ENCODE data around the gene FZD4. TPM values are rescaled to one million over a fixed set of nuclear protein-coding genes. Genes with fewer than 3 reads are reported as not detected.

The FZD4 gene
- total and polyA plus RNA-seq, 2 donors (not counting 1 experiment from before 2014, with no cell fraction given): 0.01 to 0.02 TPM

GRCh38 chr11:86990031-86990430 lies 34.8 kb upstream of the FZD4 start:
- Mint-ChIP-seq H3K9me3 (ENCODE audit: insufficient read depth) (no peaks in the 10 kb centered on the region), H3K4me1 (no peaks in the 10 kb centered on the region), H3K4me3 (no peak overlapping the region), H3K27me3 (peaks cover 9% of the 10 kb centered on the region), H3K27ac (no peak overlapping the region)
- Histone ChIP-seq H3K27ac (ENCODE audit: low read length in 2 of 2) (no peak overlapping the region), H4K20me1 (ENCODE audit: control insufficient read depth, insufficient read depth, low read length, poor library complexity, severe bottlenecking) (no peaks in the 10 kb centered on the region), H3K9ac (ENCODE audit: low read length) (no peak overlapping the region), H3K27me3 (replicated peaks in 1 of 4; ENCODE audit: control extremely low read depth in 1 of 4, control insufficient read depth in 3 of 4, insufficient read depth in 4 of 4, low read length in 3 of 4) (no peaks in the 10 kb centered on the region), H3K4me1 (ENCODE audit: control insufficient read depth in 2 of 2, insufficient read depth in 2 of 2, low read length in 2 of 2) (no peaks in the 10 kb centered on the region), H3K36me3 (replicated peaks in 1 of 2; ENCODE audit: control extremely low read depth in 1 of 2, control insufficient read depth in 1 of 2, extremely low read depth in 1 of 2, insufficient read depth in 2 of 2, low read length in 1 of 2) (no peaks in the 10 kb centered on the region), H3K4me3 (ENCODE audit: control extremely low read depth in 1 of 5, extremely low read depth in 1 of 5, insufficient read depth in 1 of 5, low read depth in 2 of 5, low read length in 4 of 5) (no peak overlapping the region), H2AFZ (ENCODE audit: insufficient read depth, low read depth, low read length, poor library complexity, severe bottlenecking) (no peak overlapping the region), H3K4me2 (replicated peaks; ENCODE audit: low read depth, low read length, poor library complexity, severe bottlenecking) (no peak overlapping the region), H3K9me3 (ENCODE audit: control extremely low read depth in 1 of 3, control insufficient read depth in 2 of 3, insufficient read depth in 1 of 3, low read length in 2 of 3) (no peaks in the 10 kb centered on the region), H3K79me2 (ENCODE audit: control insufficient read depth, insufficient read depth, low read length) (no peaks in the 10 kb centered on the region)
- ChIA-PET CTCF (no interaction called here), POLR2A (no interaction called here)
- WGBS (ENCODE audit: insufficient coverage): no CpG with 5 or more reads among the region's 1 CpG
- TF ChIP-seq EZH2 (IDR thresholded peaks at IDR 0.05; ENCODE audit: borderline replicate concordance, insufficient read depth, low read depth, low read length, poor library complexity, severe bottlenecking): no peak
- TF ChIP-seq, protein P1, sequence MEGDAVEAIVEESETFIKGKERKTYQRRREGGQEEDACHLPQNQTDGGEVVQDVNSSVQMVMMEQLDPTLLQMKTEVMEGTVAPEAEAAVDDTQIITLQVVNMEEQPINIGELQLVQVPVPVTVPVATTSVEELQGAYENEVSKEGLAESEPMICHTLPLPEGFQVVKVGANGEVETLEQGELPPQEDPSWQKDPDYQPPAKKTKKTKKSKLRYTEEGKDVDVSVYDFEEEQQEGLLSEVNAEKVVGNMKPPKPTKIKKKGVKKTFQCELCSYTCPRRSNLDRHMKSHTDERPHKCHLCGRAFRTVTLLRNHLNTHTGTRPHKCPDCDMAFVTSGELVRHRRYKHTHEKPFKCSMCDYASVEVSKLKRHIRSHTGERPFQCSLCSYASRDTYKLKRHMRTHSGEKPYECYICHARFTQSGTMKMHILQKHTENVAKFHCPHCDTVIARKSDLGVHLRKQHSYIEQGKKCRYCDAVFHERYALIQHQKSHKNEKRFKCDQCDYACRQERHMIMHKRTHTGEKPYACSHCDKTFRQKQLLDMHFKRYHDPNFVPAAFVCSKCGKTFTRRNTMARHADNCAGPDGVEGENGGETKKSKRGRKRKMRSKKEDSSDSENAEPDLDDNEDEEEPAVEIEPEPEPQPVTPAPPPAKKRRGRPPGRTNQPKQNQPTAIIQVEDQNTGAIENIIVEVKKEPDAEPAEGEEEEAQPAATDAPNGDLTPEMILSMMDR (IDR thresholded peaks at IDR 0.05): no peak
- no peak for ATAC-seq (ENCODE audit: low read depth)
- DNase-seq: no peak
- intact Hi-C loops (cut with micrococcal nuclease): no loop called here

- H3K27ac Mint-ChIP-seq: no peak overlapping the region
- Histone ChIP-seq H4K20me1 (ENCODE audit: control insufficient read depth, insufficient read depth, low read length, poor library complexity, severe bottlenecking) (no peaks in the 10 kb centered on the region), H3K79me2 (ENCODE audit: control insufficient read depth, insufficient read depth, low read length) (no peaks in the 10 kb centered on the region), H3K36me3 (replicated peaks in 1 of 2; ENCODE audit: control extremely low read depth in 1 of 2, control insufficient read depth in 1 of 2, extremely low read depth in 1 of 2, insufficient read depth in 2 of 2, low read length in 1 of 2) (no peaks in the 10 kb centered on the region), H3K9me3 (ENCODE audit: control extremely low read depth in 1 of 3, control insufficient read depth in 2 of 3, insufficient read depth in 1 of 3, low read length in 2 of 3) (no peaks in the 10 kb centered on the region), H3K9ac (ENCODE audit: low read length) (no peak overlapping the region), H3K4me2 (replicated peaks; ENCODE audit: low read depth, low read length, poor library complexity, severe bottlenecking) (no peak overlapping the region), H3K4me3 (ENCODE audit: control extremely low read depth in 1 of 5, extremely low read depth in 1 of 5, insufficient read depth in 1 of 5, low read depth in 2 of 5, low read length in 4 of 5) (no peak overlapping the region), H3K27ac (ENCODE audit: low read length in 2 of 2) (no peak overlapping the region), H3K27me3 (replicated peaks in 1 of 4; ENCODE audit: control extremely low read depth in 1 of 4, control insufficient read depth in 3 of 4, insufficient read depth in 4 of 4, low read length in 3 of 4) (no peaks in the 10 kb centered on the region), H3K4me1 (ENCODE audit: control insufficient read depth in 2 of 2, insufficient read depth in 2 of 2, low read length in 2 of 2) (no peaks in the 10 kb centered on the region), H2AFZ (ENCODE audit: insufficient read depth, low read depth, low read length, poor library complexity, severe bottlenecking) (no peak overlapping the region)
- peaks cover 16% of the 10 kb centered on the region for H3K27me3 Mint-ChIP-seq
- H3K4me3 Mint-ChIP-seq: no peak overlapping the region
- POLR2A ChIA-PET: no interaction called here
- CTCF ChIA-PET: no interaction called here
- no peaks in the 10 kb centered on the region for H3K9me3 Mint-ChIP-seq (ENCODE audit: insufficient read depth)
- no peaks in the 10 kb centered on the region for H3K4me1 Mint-ChIP-seq
- no CpG with 5 or more reads among the region's 4 CpGs for WGBS (ENCODE audit: insufficient coverage)
- intact Hi-C loops (cut with micrococcal nuclease): no loop called here
- TF ChIP-seq, protein P1 (IDR thresholded peaks at IDR 0.05): no peak
- no peak for TF ChIP-seq EZH2 (IDR thresholded peaks at IDR 0.05; ENCODE audit: borderline replicate concordance, insufficient read depth, low read depth, low read length, poor library complexity, severe bottlenecking)
- DNase-seq (no peak), ATAC-seq (ENCODE audit: low read depth) (no peak)
These were observed 33.2 kb upstream of the FZD4 start for GRCh38 chr11:86988351-86988881.

All from B cell (primary cell).